Endothelial cell of umbilical vein (primary cell): ENCODE results near the gene FNIP1. TPM values are rescaled to one million over a fixed set of nuclear protein-coding genes. Genes with fewer than 3 reads are reported as not detected.

Experiments used
- BruUV-seq: library from RNA; stranded (reverse); fragments of 400-500 nt; replicated peaks from 2 replicates; lab custom pipeline; 2021; lab: Mats Ljungman, UMichigan
- CTCF ChIA-PET: fragments of 300-600, 350-600 bp; sonication (Branson Sonifier 250); formaldehyde crosslinking; loops from one replicate; lab custom pipeline; 2021; ENCODE audit warnings: antibody characterized with exemption, inconsistent platforms; lab: Charles Lee
- POLR2A ChIA-PET: fragments of 300-600, 350-600 bp; sonication (Branson Sonifier 250); formaldehyde crosslinking; loops from one replicate; lab custom pipeline; 2021; ENCODE audit warnings: antibody characterized with exemption, inconsistent platforms; lab: Charles Lee
- DNase-seq: peaks from one replicate; pipeline ENCODE4 v3.0.0-alpha.2; 2011; ENCODE audit warnings: low read depth, low spot score
- FAIRE-seq: peaks from 2 replicates; lab custom pipeline; 2011; peaks lifted over from hg19 to GRCh38; lab: Jason Lieb, UNC
- H2AFZ ChIP-seq: 2 replicates; pipeline ENCODE4 v1.6.0; 2012; ENCODE audit warnings: low read depth, low read length, control low read depth, inconsistent platforms
- H3K27ac ChIP-seq: 2 replicates; pipeline ENCODE4 v1.5.1; 2011; ENCODE audit warnings: low read depth, mild to moderate bottlenecking, control low read depth, low read length, moderate library complexity; ENCODE audit not compliant: insufficient read depth
- H3K27me3 ChIP-seq, 2 experiments: 2 replicates each; pipeline versions ENCODE4 v1.6.0 to v1.6.1; 2011; ENCODE audit warnings: low read length in 2 of 2, mixed read lengths in 1 of 2; ENCODE audit not compliant: control insufficient read depth in 2 of 2, insufficient read depth in 2 of 2
- H3K36me3 ChIP-seq, 2 experiments: 2 replicates in 1 of 2; 3 replicates in 1 of 2; pipeline ENCODE4 v1.5.1; 2011; ENCODE audit warnings: low read length in 2 of 2, mild to moderate bottlenecking in 1 of 2, moderate library complexity in 1 of 2; ENCODE audit not compliant: control insufficient read depth in 2 of 2, insufficient read depth in 2 of 2; ENCODE audit errors: extremely low read depth in 1 of 2
- H3K4me1 ChIP-seq: 3 replicates; pipeline ENCODE4 v1.5.1; 2011; ENCODE audit warnings: mild to moderate bottlenecking, low read length; ENCODE audit not compliant: control insufficient read depth, insufficient read depth; ENCODE audit errors: extremely low read depth
- H3K4me2 ChIP-seq: 2 replicates; pipeline ENCODE4 v1.6.1; 2011; ENCODE audit warnings: low read length, control low read depth, mixed read lengths; ENCODE audit not compliant: insufficient read depth
- H3K4me3 ChIP-seq, 3 experiments: fragments of 200-600 bp in 1 of 3; sonication (generic), shearing (Covaris generic) in 1 of 3; replicated peaks in 1 of 3; 2 replicates each; pipeline ENCODE4 v1.5.1; 2011 to 2016; ENCODE audit warnings: control low read depth in 3 of 3, low read length in 3 of 3, mild to moderate bottlenecking in 2 of 3, inconsistent platforms in 1 of 3, low read depth in 1 of 3, moderate library complexity in 1 of 3; ENCODE audit not compliant: insufficient read depth in 1 of 3
- H3K79me2 ChIP-seq: 2 replicates; pipeline ENCODE4 v1.6.0; 2012; ENCODE audit warnings: low read length, inconsistent platforms; ENCODE audit not compliant: control insufficient read depth, insufficient read depth
- H3K9ac ChIP-seq: replicated peaks from 2 replicates; pipeline ENCODE3; 2011; ENCODE audit warnings: low read length, control low read depth; ENCODE audit not compliant: insufficient read depth; ENCODE audit errors: extremely low read depth
- H3K9me1 ChIP-seq: replicated peaks from 3 replicates; pipeline ENCODE4 v1.6.0; 2011; ENCODE audit warnings: mild to moderate bottlenecking, low read length; ENCODE audit not compliant: control insufficient read depth, insufficient read depth; ENCODE audit errors: extremely low read depth
- H3K9me3 ChIP-seq: replicated peaks from 2 replicates; pipeline ENCODE4 v1.5.1; 2012; ENCODE audit warnings: low read length, inconsistent platforms; ENCODE audit not compliant: control insufficient read depth, insufficient read depth
- H4K20me1 ChIP-seq: replicated peaks from 2 replicates; pipeline ENCODE3; 2011; ENCODE audit warnings: mild to moderate bottlenecking, low read length; ENCODE audit not compliant: control insufficient read depth, insufficient read depth; ENCODE audit errors: extremely low read depth
- EZH2 ChIP-seq: IDR thresholded peaks from 2 replicates; pipeline ENCODE4 v1.6.1; 2012; ENCODE audit warnings: borderline replicate concordance, low read depth, mild to moderate bottlenecking, moderate library complexity, low read length, inconsistent platforms; ENCODE audit not compliant: severe bottlenecking
- FOS ChIP-seq: IDR thresholded peaks from 2 replicates; pipeline ENCODE4 v1.6.1; 2011; ENCODE audit warnings: mild to moderate bottlenecking, low read length, moderate library complexity, borderline replicate concordance; ENCODE audit not compliant: insufficient read depth
- GATA2 ChIP-seq: IDR thresholded peaks from 2 replicates; pipeline ENCODE4 v1.7.0; 2011; ENCODE audit warnings: low read depth, mild to moderate bottlenecking, moderate library complexity, mixed read lengths, low read length; ENCODE audit not compliant: insufficient read length, insufficient read depth
- JUN ChIP-seq: IDR thresholded peaks from 2 replicates; pipeline ENCODE4 v1.6.1; 2011; ENCODE audit warnings: borderline replicate concordance, low read depth; ENCODE audit not compliant: insufficient read length, insufficient read depth
- MAX ChIP-seq: IDR thresholded peaks from 2 replicates; pipeline ENCODE4 v1.6.1; 2011; ENCODE audit not compliant: insufficient read depth, insufficient read length
- MYC ChIP-seq: IDR thresholded peaks from one replicate; pipeline ENCODE4 v1.6.1; 2011; ENCODE audit warnings: mild to moderate bottlenecking, low read depth, low read length
- POLR2A ChIP-seq: IDR thresholded peaks from 2 replicates; pipeline ENCODE4 v1.6.1; 2012; ENCODE audit warnings: low read depth, mild to moderate bottlenecking, control low read depth, low read length
- POLR2AphosphoS5 ChIP-seq: IDR thresholded peaks from 2 replicates; pipeline ENCODE4 v1.6.1; 2012; ENCODE audit warnings: low read depth, mild to moderate bottlenecking, control low read depth, low read length, moderate library complexity; ENCODE audit not compliant: insufficient read depth
- dilution Hi-C: fragments of 300-500 bp; cut with MboI; formaldehyde crosslinking; loops from one replicate; pipeline ENCODE4 v1.15.0; 2019; ENCODE audit warnings: low sequenced_read_pairs; ENCODE audit not compliant: extremely low pct_ligation_motif_present
- intact Hi-C: fragments of 100-400 bp; cut with micrococcal nuclease; formaldehyde crosslinking; loops from one replicate; pipeline ENCODE4 v1.10.0; 2022
- polyA plus RNA-seq, 4 experiments: library from polyadenylated mRNA; depleted of rRNA in 3 of 4; stranded (reverse) in 3 of 4; unstranded in 1 of 4; fragments of >200 nt; gene quantifications; 2 replicates each; pipeline versions ENCODE4 v1.2.1 to v1.2.3, GENCODE V29; 2011 to 2012; ENCODE audit warnings: missing spikeins in 1 of 4
- total RNA-seq: library from RNA; stranded (reverse); gene quantifications from 2 replicates; pipeline ENCODE4 v1.2.3, GENCODE V29; 2021
- TF ChIP-seq, protein P1 (sequence below), 2 donors: IDR thresholded peaks; 1 replicate in 1 of 2; 2 replicates in 1 of 2; pipeline ENCODE4 v1.5.1; 2011; ENCODE audit warnings: low read length in 2 of 2, mild to moderate bottlenecking in 2 of 2, moderate library complexity in 2 of 2, control low read depth in 1 of 2, inconsistent platforms in 1 of 2, low read depth in 1 of 2; ENCODE audit not compliant: insufficient read depth in 1 of 2; ENCODE audit errors: extremely low read depth in 1 of 2

FNIP1 gene
- total and polyA plus RNA-seq, 2 donors (not counting 3 experiments of a cell fraction or from before 2014, with no cell fraction given) = 5.9 to 27.3 TPM

- Histone ChIP-seq H3K9ac (no peak overlapping the region), H3K36me3 (peaks cover 2 to 4% of the 10 kb centered on the region in 2 experiments), H3K4me3 (no peak overlapping the region), H3K4me2 (no peak overlapping the region), H3K9me1 (no peaks in the 10 kb centered on the region), H4K20me1 (no peaks in the 10 kb centered on the region), H3K27ac (no peak overlapping the region), H3K9me3 (no peaks in the 10 kb centered on the region), H3K27me3 (no peaks in the 10 kb centered on the region), H3K79me2 (no peaks in the 10 kb centered on the region), H2AFZ (no peak overlapping the region), H3K4me1 (peaks cover 3% of the 10 kb centered on the region)
- no TSS peak for BruUV-seq
- ChIA-PET CTCF (interaction anchor here (0.7 kb wide), 1 partner anchor 10 kb away, joined by 3 read pairs; no protein-coding TSS in a partner anchor), POLR2A (no interaction called here)
- TF ChIP-seq POLR2A = no peak
- TF ChIP-seq MYC = no peak
- TF ChIP-seq MAX = no peak
- no peak for TF ChIP-seq GATA2
- no peak for TF ChIP-seq JUN
- no peak for TF ChIP-seq EZH2
- no peak for TF ChIP-seq FOS
- TF ChIP-seq POLR2AphosphoS5 = no peak
- TF ChIP-seq, protein P1, sequence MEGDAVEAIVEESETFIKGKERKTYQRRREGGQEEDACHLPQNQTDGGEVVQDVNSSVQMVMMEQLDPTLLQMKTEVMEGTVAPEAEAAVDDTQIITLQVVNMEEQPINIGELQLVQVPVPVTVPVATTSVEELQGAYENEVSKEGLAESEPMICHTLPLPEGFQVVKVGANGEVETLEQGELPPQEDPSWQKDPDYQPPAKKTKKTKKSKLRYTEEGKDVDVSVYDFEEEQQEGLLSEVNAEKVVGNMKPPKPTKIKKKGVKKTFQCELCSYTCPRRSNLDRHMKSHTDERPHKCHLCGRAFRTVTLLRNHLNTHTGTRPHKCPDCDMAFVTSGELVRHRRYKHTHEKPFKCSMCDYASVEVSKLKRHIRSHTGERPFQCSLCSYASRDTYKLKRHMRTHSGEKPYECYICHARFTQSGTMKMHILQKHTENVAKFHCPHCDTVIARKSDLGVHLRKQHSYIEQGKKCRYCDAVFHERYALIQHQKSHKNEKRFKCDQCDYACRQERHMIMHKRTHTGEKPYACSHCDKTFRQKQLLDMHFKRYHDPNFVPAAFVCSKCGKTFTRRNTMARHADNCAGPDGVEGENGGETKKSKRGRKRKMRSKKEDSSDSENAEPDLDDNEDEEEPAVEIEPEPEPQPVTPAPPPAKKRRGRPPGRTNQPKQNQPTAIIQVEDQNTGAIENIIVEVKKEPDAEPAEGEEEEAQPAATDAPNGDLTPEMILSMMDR (IDR thresholded peaks at IDR 0.05; ENCODE audit: extremely low read depth in 1 of 2, insufficient read depth in 1 of 2, low read depth in 1 of 2, low read length in 2 of 2) = no peak
- FAIRE-seq (no peak), DNase-seq (no peak)
- dilution Hi-C loops (no loop called here), intact Hi-C loops (no loop called here)
These were observed 152.4 kb downstream of the FNIP1 start for GRCh38 chr5:131644370-131644769.
